Hematopoietic multipotent progenitor cell treated with erythropoietin and hydrocortisone succinate and interleukin-3 and kit ligand, for 15 days (in vitro differentiated cells): Measurements from ENCODE around the gene CLEC16A.

ENCODE experiments used
- DNase-seq: peaks from one replicate; pipeline ENCODE4 v3.0.0-alpha.2; 2015; ENCODE audit warnings: low spot score

CLEC16A gene

GRCh38 chr16:11045846-11046245 lies 101.5 kb downstream of the CLEC16A start:
- DNase-seq, result no peak

GRCh38 chr16:11046382-11046931 lies 102.1 kb downstream of the CLEC16A start:
- DNase-seq, result no peak

GRCh38 chr16:11047057-11047456 lies 102.7 kb downstream of the CLEC16A start:
- DNase-seq, result no peak

- no peak for DNase-seq
These were observed 103.8 kb downstream of the CLEC16A start for GRCh38 chr16:11047939-11048800.

- no peak for DNase-seq
These were observed 105.2 kb downstream of the CLEC16A start for GRCh38 chr16:11049396-11050059.

- DNase-seq, result no peak
These were observed 106.2 kb downstream of the CLEC16A start for GRCh38 chr16:11050536-11050935.

GRCh38 chr16:11050944-11051343 lies 106.6 kb downstream of the CLEC16A start:
- DNase-seq, result no peak

- DNase-seq, result no peak
These were observed 107.1 kb downstream of the CLEC16A start for GRCh38 chr16:11051430-11051829.

GRCh38 chr16:11051879-11052808 lies 107.8 kb downstream of the CLEC16A start:
- no peak for DNase-seq

- DNase-seq, result no peak
These were observed 109.6 kb downstream of the CLEC16A start for GRCh38 chr16:11053916-11054460.

GRCh38 chr16:11056090-11056992 lies 112.0 kb downstream of the CLEC16A start:
- DNase-seq, result no peak

GRCh38 chr16:11056993-11057649 lies 112.8 kb downstream of the CLEC16A start:
- no peak for DNase-seq

- no peak for DNase-seq
These were observed 113.5 kb downstream of the CLEC16A start for GRCh38 chr16:11057711-11058345.

GRCh38 chr16:11058832-11059231 lies 114.5 kb downstream of the CLEC16A start:
- DNase-seq, result no peak

- DNase-seq, result no peak
These were observed 115.2 kb downstream of the CLEC16A start for GRCh38 chr16:11059588-11059987.

- no peak for DNase-seq
These were observed 116.0 kb downstream of the CLEC16A start for GRCh38 chr16:11060364-11060763.

- DNase-seq, result no peak
These were observed 116.5 kb downstream of the CLEC16A start for GRCh38 chr16:11060842-11061241.

- no peak for DNase-seq
These were observed 117.4 kb downstream of the CLEC16A start for GRCh38 chr16:11061629-11062270.
